ENCODE measurements around the gene AKR1C2.
"Not testable (repeated sequence)": the region's sequence is repeated elsewhere in the genome, so short reads cannot be mapped to it uniquely, and the experiment has no call there.

AKR1C2 gene

DNA sequence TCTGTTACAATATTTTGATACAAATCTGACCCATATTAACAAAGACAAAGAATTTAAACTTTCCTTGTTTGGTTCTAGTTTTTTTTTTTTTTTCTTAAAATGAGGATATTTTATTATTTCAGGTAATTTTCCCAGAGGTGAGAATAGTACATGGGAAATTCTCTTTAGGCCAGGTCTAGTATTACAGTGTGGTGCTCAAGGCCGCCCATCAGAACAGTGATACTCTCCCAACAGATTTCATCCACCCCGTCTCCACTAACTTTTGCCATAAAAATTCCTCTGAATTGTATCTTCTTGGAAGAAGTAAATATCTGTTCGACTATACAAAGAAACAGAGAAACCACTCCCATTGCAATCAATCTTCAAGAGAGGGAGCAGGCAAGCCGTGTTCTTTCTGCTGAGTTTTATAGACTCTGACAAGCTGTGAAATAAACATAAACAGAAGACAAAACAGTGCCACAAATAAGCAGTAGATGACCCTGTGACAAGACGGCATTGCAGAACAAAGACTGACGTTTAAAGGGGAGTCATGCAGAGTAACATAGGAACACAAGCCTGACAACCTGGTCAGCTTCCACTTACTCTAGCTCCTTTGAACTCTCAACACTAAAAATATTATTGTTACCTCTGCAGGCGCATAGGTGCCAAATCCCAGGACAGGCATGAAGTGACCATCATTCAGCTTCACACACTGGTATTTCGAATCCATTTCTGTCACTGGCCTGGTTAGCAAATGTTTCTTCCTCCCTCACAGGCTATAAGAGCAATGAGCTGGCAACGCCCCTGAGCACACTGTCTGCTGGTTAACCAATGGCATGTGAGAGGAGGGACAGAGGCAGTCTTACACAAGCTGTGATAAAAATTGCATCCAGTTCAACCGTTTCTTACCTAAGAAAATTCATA is at the start of gene AKR1C2:
Gene AKR1C2, minus strand, starts transcription at position 731 of the 903 bp plus-strand sequence. Its CDS starts 22 bp downstream, at position 709.
- not testable (repeated sequence) for DNase-seq (ENCODE audit: low read depth, low spot score)

DNA sequence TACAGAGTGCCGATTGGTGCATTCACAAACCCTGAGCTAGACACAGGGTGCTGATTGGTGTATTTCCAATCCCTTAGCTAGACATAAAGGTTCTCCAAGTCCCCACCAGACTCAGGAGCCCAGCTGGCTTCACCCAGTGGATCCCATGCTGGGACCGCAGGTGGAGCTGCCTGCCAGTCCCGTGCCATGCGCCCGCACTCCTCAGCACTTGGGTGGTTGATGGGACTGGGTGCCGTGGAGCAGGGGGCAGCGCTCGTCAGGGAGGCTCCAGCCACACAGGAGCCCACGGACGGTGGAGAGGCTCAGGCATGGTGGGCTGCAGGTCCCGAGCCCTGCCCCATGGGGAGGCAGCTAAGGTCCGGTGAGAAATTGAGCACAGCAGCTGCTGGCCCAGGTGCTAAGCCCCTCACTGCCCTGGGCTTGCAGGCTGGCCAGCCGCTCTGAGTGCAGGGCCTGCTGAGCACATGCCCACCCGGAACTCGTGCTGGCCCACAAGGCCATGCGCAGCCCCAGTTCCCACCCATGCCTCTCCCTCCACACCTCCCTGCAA is 49.4 kb upstream of the AKR1C2 start:
- not testable (repeated sequence) for DNase-seq (ENCODE audit: low read depth, low spot score)

GRCh38 chr10:5047912-5048628 is 44.4 kb upstream of the AKR1C2 start:
- DNase-seq (ENCODE audit: low read depth, low spot score) = no peak

- not testable (repeated sequence) for DNase-seq (ENCODE audit: low read depth, low spot score)
Measured at GRCh38 chr10:5047055-5047454, 43.4 kb upstream of the AKR1C2 start.

DNA sequence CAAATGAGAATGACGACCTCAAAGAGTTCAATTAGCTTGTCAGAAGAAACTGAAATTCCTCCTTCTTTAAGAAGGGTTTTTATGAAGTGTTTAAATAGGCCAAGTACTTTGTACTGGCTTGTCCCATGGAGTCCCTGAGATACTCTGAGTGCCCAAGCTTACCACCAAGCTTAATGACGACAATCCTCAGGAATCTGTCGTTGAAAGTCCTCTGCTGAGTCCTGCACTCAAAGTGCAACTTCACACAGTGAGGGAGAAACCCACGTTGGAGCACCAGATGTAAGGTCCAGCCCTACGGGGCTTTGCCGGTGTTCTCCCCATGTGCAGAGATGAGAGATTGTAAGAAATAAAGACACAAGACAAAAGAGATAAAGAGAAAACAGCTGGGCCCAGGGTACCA is 42.8 kb upstream of the AKR1C2 start:
- no peak for DNase-seq (ENCODE audit: low read depth, low spot score)

DNA sequence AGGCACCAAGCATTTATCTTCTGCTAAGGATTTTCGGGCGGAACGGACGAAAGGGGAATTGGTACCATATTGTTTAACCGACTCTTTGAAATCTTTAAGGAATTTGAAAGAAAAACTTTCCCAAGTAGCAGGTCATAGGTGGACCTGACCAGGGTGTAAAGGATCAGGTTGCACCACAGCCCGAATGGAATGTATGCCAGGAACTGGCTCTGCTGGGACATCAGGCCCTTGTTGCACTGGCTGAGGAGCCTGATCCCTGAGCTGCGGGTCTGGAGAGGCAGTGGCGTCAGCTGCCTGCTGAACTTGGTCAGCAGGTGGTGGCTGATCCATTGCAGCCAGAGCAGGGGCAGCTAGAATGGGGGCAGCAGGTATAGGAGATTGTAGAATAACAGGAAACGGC is 41.4 kb upstream of the AKR1C2 start:
- DNase-seq (ENCODE audit: low read depth, low spot score) = no peak

- DNase-seq (ENCODE audit: low read depth, low spot score) = no peak
Measured at GRCh38 chr10:5043716-5044115, 40.1 kb upstream of the AKR1C2 start.

GRCh38 chr10:5042922-5043321 is 39.3 kb upstream of the AKR1C2 start:
- DNase-seq (ENCODE audit: low read depth, low spot score) = no peak

- no peak for DNase-seq (ENCODE audit: low read depth, low spot score)
Measured at GRCh38 chr10:5041471-5042023, 37.9 kb upstream of the AKR1C2 start.

DNA sequence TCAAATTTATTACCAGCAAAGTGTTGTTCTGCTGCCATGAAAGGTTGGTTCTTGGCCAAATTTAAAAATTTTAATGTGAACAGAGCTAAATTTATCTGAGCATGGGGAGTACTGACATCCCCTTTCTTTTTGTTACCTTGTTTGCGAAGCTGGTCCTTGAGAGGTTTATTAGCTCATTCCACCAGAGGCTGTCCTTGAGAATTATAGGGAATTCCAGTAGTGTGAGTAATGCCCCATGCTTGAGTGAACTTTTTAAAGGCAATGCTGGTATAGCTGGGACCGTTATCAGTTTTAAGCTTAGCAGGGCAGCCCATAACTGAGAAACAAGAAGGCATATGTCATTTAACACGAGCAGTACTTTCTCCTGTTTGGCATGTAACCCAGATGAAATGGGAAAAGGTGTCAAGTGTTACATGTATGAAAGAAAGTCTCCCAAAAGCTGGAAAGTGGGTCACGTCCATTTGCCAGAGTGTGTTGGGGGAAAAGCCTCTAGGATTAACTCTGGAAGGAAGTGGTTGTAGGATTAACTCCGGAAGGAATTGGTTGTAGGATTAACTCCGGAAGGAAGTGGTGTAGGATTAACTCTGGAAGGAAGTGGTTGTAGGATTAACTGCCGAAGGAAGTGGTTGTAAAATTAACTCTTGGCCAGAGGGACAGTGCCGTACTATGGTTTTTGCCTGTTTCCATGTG is 37.3 kb upstream of the AKR1C2 start:
- no peak for DNase-seq (ENCODE audit: low read depth, low spot score)

DNA sequence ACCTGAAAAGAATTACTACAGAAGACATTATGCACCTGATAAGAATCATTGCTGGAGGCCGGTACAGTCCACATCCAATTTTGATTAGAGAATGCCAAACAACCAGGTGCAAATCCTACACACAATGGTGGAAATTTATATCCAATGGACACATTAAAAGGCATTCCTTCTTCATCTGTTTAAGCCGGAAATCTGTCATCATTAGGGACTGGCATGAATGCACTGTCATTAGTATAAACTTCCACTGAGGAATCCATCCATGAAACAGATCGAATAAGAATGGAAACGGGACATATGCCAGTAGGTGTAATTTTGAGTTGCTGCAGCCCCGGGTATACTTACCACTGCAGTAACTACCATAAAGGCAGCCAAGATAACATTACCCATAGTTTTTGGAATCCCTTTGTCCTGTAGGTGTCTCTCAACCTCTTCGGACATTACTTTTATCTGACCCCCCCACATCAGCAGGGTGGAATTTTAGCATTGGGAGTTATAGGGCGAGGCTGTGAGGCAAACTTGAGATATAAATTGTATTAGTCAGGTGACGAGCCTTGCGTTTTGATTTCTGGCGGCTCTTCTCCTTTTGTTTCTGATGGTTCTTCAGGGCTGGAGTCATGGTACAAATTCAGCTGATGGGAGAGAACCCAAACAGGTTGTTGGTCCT is 36.5 kb upstream of the AKR1C2 start:
- no peak for DNase-seq (ENCODE audit: low read depth, low spot score)

DNA sequence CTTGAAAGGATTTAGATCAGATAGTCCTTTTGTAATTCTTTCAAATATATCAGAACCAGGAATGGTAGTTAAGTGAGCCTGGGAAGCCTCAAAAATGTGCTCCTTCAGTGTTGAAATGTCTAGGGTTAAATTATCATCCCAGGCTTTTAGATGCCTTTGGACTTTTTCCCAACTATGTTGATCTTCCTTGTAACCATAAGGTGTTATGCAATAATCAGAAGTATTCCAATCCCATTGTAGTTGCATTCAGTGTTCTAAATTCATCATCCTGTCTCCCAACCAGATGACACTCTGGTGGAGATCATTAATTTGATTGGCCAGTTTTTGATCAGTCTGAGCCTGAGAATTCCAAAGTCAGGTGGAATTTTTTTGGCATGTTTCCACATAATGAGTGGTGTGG is 35.1 kb upstream of the AKR1C2 start:
- DNase-seq (ENCODE audit: low read depth, low spot score) = no peak

GRCh38 chr10:5038101-5038500 is 34.4 kb upstream of the AKR1C2 start:
- no peak for DNase-seq (ENCODE audit: low read depth, low spot score)

DNA sequence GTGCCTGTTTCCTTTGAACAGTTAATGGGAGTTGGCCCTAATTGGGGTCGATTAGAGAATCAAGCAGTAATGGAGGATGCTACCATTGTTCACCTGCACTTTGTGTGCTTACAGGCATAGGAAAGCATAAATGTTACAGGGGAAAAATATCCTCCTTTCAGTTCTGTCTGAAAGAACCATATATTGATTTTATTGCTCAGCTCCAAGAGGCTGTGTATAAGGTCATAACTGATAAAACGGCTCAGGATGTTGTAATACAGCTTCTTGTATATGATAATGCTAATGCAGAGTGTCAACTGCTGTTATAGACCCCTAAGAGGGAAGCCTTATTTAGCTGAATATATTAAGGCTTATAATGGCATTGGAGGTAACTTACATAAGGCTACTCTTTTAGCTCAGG is 32.9 kb upstream of the AKR1C2 start:
- no peak for DNase-seq (ENCODE audit: low read depth, low spot score)

- no peak for DNase-seq (ENCODE audit: low read depth, low spot score)
Measured at GRCh38 chr10:5035356-5035755, 31.7 kb upstream of the AKR1C2 start.

GRCh38 chr10:5034588-5034987 is 30.9 kb upstream of the AKR1C2 start:
- DNase-seq (ENCODE audit: low read depth, low spot score) = no peak

DNA sequence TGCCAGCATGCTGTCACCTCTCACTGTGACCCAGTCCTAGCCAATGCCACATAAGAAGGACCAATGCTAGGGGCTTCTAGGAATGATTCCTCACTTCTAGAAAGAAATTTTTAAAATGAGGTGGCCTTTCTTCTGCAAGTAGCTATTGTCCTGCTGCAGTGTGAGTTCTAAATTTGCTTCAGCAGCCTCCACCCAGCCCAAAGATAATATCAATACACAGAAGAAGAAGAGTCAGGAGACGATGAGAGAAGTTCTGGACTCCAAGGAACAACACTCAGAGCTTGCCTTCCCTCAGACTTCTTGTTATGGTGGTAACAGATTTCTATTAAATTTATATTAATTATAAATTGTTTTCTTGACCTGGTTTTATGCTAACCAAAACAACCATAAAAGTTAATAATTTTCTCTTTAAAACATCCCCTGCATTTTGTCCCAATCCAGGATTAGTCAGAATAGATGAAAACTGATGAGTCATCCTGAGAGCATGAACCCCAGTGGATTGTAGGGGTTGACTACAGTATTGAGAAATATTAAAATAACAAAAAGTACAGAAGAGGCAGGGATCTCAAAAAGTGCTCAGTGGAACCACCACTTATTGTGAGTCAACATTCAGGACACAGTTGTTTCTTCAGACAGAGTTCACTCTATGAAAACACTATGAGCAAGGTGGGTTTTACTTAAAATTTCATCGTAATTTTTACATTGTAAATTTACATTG is 29.6 kb upstream of the AKR1C2 start:
- no peak for DNase-seq (ENCODE audit: low read depth, low spot score)

- DNase-seq (ENCODE audit: low read depth, low spot score) = not testable (repeated sequence)
Measured at GRCh38 chr10:5032444-5032843, 28.8 kb upstream of the AKR1C2 start.

GRCh38 chr10:5031588-5031987 is 27.9 kb upstream of the AKR1C2 start:
- DNase-seq (ENCODE audit: low read depth, low spot score) = not testable (repeated sequence)

DNA sequence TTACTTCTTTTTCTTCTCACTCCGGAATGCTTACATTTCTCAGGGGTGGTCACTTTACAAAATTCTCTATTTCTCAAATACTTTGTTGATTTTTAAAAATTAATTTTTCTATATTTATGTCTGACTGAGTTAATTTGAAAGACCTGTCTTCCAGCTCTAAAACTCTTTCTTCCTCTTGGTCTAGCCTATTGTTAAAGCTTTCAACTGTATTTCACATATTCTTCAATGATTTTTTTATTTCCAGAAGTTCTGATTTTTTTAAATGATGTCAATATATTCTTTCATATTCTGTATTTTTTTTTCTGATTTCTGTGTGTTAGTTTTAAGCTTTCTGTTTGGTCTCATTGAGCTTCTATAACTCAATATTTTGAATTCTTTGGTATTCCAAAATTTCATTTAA is 27.3 kb upstream of the AKR1C2 start:
- no peak for DNase-seq (ENCODE audit: low read depth, low spot score)
